ENCODE data around the gene LEKR1.

The LEKR1 gene

DNA sequence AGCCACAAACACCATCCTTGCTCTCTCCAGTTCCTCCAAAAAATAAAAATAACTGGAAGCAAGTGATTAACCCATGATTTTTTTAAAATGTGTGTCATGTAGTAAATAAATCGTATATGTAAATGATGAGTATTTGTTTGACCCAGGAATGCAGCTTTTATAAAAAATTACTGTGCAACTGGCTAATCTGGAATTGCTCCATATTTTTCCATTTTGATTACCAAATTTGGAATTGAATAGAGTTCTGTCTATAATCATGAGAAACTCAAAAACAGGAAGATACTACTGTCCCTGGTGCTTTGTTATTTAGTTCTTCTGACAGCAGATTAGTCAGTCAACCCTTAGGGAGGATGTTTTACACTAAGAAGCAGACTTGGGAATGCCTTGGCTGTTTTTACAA, 217.6 kb downstream of the LEKR1 start:
- no peak overlapping the region for H3K4me3 ChIP-seq (replicated peaks; ENCODE audit: low read depth, low read length)
- TF ChIP-seq, protein P1, sequence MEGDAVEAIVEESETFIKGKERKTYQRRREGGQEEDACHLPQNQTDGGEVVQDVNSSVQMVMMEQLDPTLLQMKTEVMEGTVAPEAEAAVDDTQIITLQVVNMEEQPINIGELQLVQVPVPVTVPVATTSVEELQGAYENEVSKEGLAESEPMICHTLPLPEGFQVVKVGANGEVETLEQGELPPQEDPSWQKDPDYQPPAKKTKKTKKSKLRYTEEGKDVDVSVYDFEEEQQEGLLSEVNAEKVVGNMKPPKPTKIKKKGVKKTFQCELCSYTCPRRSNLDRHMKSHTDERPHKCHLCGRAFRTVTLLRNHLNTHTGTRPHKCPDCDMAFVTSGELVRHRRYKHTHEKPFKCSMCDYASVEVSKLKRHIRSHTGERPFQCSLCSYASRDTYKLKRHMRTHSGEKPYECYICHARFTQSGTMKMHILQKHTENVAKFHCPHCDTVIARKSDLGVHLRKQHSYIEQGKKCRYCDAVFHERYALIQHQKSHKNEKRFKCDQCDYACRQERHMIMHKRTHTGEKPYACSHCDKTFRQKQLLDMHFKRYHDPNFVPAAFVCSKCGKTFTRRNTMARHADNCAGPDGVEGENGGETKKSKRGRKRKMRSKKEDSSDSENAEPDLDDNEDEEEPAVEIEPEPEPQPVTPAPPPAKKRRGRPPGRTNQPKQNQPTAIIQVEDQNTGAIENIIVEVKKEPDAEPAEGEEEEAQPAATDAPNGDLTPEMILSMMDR (IDR thresholded peaks at IDR 0.05; ENCODE audit: low read depth, low read length, missing control alignments) = no peak
- DNase-seq (ENCODE audit: extremely low read depth, low read depth) = no peak

GRCh38 chr3:157045238-157045850, 219.2 kb downstream of the LEKR1 start:
- H3K4me3 ChIP-seq (replicated peaks; ENCODE audit: low read depth, low read length) = no peak overlapping the region
- TF ChIP-seq, protein P1 (IDR thresholded peaks at IDR 0.05; ENCODE audit: low read depth, low read length, missing control alignments) = no peak
- no peak for DNase-seq (ENCODE audit: extremely low read depth, low read depth)

- DNase-seq (ENCODE audit: extremely low read depth, low read depth) = no peak
- TF ChIP-seq, protein P1 (IDR thresholded peaks at IDR 0.05; ENCODE audit: low read depth, low read length, missing control alignments) = no peak
- no peak overlapping the region for H3K4me3 ChIP-seq (replicated peaks; ENCODE audit: low read depth, low read length)
These were observed 220.4 kb downstream of the LEKR1 start for GRCh38 chr3:157046520-157046919.

- no peak overlapping the region for H3K4me3 ChIP-seq (replicated peaks; ENCODE audit: low read depth, low read length)
- no peak for DNase-seq (ENCODE audit: extremely low read depth, low read depth)
- TF ChIP-seq, protein P1 (IDR thresholded peaks at IDR 0.05; ENCODE audit: low read depth, low read length, missing control alignments) = no peak
These were observed 224.9 kb downstream of the LEKR1 start for GRCh38 chr3:157051055-157051454.

DNA sequence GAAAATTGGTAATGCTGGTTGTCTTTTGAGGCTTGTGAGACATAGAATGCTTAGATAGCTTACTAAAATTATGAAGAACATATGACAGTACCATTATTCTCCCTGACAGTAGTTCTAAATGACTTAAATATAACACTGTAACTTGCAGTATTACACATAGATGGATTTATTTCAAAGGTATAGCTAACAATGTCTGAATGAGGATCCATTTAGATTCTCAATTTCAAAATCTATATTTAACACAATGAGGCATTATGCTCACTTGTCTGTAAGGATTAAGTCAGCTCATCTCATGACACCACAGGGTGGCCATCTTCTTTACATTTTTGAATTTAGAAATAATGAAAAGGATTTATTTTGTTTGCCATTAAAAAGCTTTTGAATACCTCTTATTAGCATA, 225.4 kb downstream of the LEKR1 start:
- H3K4me3 ChIP-seq (replicated peaks; ENCODE audit: low read depth, low read length) = no peak overlapping the region
- TF ChIP-seq, protein P1 (IDR thresholded peaks at IDR 0.05; ENCODE audit: low read depth, low read length, missing control alignments) = no peak
- DNase-seq (ENCODE audit: extremely low read depth, low read depth) = no peak

DNA sequence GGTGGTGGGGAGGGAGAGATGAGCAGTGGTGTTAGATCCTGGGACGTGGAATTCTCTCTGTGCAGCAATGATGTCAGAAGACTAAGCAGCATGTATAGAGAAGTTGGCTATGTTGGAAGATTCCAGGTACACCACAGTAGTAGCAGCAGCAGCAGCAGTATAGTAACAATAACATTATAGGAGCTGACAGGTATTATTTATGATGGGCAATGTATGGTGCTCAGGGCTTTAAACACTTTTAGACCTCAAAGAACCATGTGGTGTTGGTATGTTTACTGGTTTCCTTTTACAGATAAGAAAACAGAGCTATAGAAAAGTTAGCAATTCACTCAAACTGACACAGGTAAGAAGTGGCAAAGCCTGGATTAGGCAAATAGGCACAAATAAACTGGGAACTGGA, 229.9 kb downstream of the LEKR1 start:
- no peak overlapping the region for H3K4me3 ChIP-seq (replicated peaks; ENCODE audit: low read depth, low read length)
- no peak for DNase-seq (ENCODE audit: extremely low read depth, low read depth)
- TF ChIP-seq, protein P1 (IDR thresholded peaks at IDR 0.05; ENCODE audit: low read depth, low read length, missing control alignments) = no peak

Data from HFF-Myc (cell line).